ENCODE data around the gene GNAI3. TPM values are rescaled to one million over a fixed set of nuclear protein-coding genes. Genes with fewer than 3 reads are reported as not detected.
A peak's percentile ranks its signal among the peaks of the same experiment; 100 is the strongest.

Gene GNAI3
- total and polyA plus RNA-seq, 2 of the 13 experiments (the other 11 are each of a cell fraction or from before 2014, with no cell fraction given): 4.3 to 9.0 TPM

GRCh38 chr1:109635862-109636200, 87.4 kb downstream of the GNAI3 start:
- TF ChIP-seq THAP9 (CRISPR knock-in tag; IDR thresholded peaks at IDR 0.05; ENCODE audit: borderline replicate concordance) (no peak), SMAD9 (CRISPR knock-in tag; IDR thresholded peaks at IDR 0.05) (no peak), ZNF546 (CRISPR knock-in tag; conservative IDR thresholded peaks at IDR 0.05) (no peak), MEF2D (CRISPR knock-in tag; IDR thresholded peaks at IDR 0.05) (no peak), NBN (conservative IDR thresholded peaks at IDR 0.05) (no peak), ZNF850 (CRISPR knock-in tag; conservative IDR thresholded peaks at IDR 0.05) (no peak), FOXC1 (CRISPR knock-in tag; IDR thresholded peaks at IDR 0.05; ENCODE audit: borderline replicate concordance) (no peak), ZNF264 (CRISPR knock-in tag; IDR thresholded peaks at IDR 0.05) (no peak), ZNF879 (CRISPR knock-in tag; IDR thresholded peaks at IDR 0.05) (no peak), ZFP82 (CRISPR knock-in tag; IDR thresholded peaks at IDR 0.05; ENCODE audit: borderline replicate concordance) (no peak), PHB2 (IDR thresholded peaks at IDR 0.05; ENCODE audit: partially characterized antibody) (no peak)
- TF ChIP-seq, protein P1, sequence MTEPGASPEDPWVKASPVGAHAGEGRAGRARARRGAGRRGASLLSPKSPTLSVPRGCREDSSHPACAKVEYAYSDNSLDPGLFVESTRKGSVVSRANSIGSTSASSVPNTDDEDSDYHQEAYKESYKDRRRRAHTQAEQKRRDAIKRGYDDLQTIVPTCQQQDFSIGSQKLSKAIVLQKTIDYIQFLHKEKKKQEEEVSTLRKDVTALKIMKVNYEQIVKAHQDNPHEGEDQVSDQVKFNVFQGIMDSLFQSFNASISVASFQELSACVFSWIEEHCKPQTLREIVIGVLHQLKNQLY (CRISPR knock-in tag; IDR thresholded peaks at IDR 0.05): no peak
- BruUV-seq (replicated peaks): no TSS peak
- H3K79me2 ChIP-seq (ENCODE audit: insufficient read depth, low read length): no peaks in the 10 kb centered on the region
- H3K27ac ChIP-seq (ENCODE audit: extremely low read length, insufficient read depth, low read length): peak overlapping the region; percentile 39
- H3K27me3 ChIP-seq (ENCODE audit: control insufficient read depth in 1 of 2, insufficient read depth in 2 of 2, low read length in 2 of 2): no peaks in the 10 kb centered on the region
- no peak overlapping the region for H3K9ac ChIP-seq (ENCODE audit: insufficient read depth, low read depth, low read length)
- POLR2A ChIA-PET: interaction anchor here (0.9 to 2.2 kb wide), 7 partner anchors 10 to 90 kb away, joined by 3 to 14 read pairs (median 4); partner anchors contain the start of genes AMPD2, GNAI3, GNAT2 and GSTM4
- peaks cover 27% of the 10 kb centered on the region for H3K4me1 ChIP-seq (ENCODE audit: insufficient read depth, low read length)
- H4K20me1 ChIP-seq (ENCODE audit: insufficient read depth, low read length): no peaks in the 10 kb centered on the region
- H3K4me3 ChIP-seq (replicated peaks in 1 of 3; ENCODE audit: insufficient read depth in 1 of 3, low read depth in 2 of 3, low read length in 3 of 3): peak overlapping the region in 1 of 3 experiments; percentile 52; a peak in 2 of 6 replicates
- no peak for FAIRE-seq
- CTCF ChIA-PET (ENCODE audit: low intra/inter-chr PET ratio, low total read pairs): no interaction called here
- peaks cover 10% of the 10 kb centered on the region in 2 experiments for H3K36me3 ChIP-seq (replicated peaks in 1 of 2; ENCODE audit: control insufficient read depth in 1 of 2, insufficient read depth in 2 of 2, low read length in 2 of 2)
- intact Hi-C loops (cut with micrococcal nuclease; ENCODE audit: unreplicated experiment): no loop called here
- DNase-seq (ENCODE audit: low spot score): no peak
- no peak; the same call in 2 of the 3 replicates for ATAC-seq
- WGBS (ENCODE audit: low lambda C conversion rate): 73% methylated on average over 2 of the region's 2 CpGs
- in situ Hi-C loops (cut with HindIII; ENCODE audit: extremely low pct_ligation_motif_present, low pct_unique_long_range_greater_than_20kb): no loop called here
- H2AFZ ChIP-seq (ENCODE audit: low read length): no peak overlapping the region
- peak overlapping the region; percentile 76 for H3K4me2 ChIP-seq (ENCODE audit: low read depth, low read length)
- H3K9me3 ChIP-seq (ENCODE audit: low read length): no peaks in the 10 kb centered on the region
